ENCODE data around the gene CROCC2. TPM values are rescaled to one million over a fixed set of nuclear protein-coding genes. Genes with fewer than 3 reads are reported as not detected.
A peak's percentile ranks its signal among the peaks of the same experiment; 100 is the strongest.

Gene CROCC2
- polyA plus RNA-seq, 1 donor (not counting 4 experiments of a cell fraction or from before 2014, with no cell fraction given) = not detected

DNA sequence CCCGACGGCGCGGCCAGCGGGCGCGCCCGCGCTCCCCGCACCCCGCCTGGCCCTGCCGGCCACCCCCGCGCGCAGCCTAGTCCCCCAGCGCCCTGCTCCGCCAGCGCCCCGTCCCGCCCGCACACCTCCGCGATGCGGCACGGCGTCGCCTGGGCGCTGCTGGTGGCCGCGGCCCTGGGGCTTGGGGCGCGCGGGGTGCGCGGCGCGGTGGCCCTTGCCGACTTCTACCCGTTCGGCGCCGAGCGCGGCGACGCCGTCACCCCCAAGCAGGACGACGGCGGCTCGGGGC is 92.5 kb downstream of the CROCC2 start:
- Histone ChIP-seq H3K36me3 (ENCODE audit: control insufficient read depth in 2 of 2, extremely low read depth in 1 of 2, insufficient read depth in 2 of 2, low read length in 2 of 2) (no peaks in the 10 kb centered on the region), H3K9me1 (ENCODE audit: control insufficient read depth, extremely low read depth, insufficient read depth, low read length) (no peaks in the 10 kb centered on the region), H3K79me2 (ENCODE audit: control insufficient read depth, insufficient read depth, low read length) (no peaks in the 10 kb centered on the region), H3K4me3 (ENCODE audit: control insufficient read depth in 2 of 3, extremely low read depth in 1 of 3, insufficient read depth in 2 of 3, low read depth in 1 of 3, low read length in 3 of 3) (no peak overlapping the region), H2AFZ (ENCODE audit: control insufficient read depth, low read length) (no peak overlapping the region), H3K4me2 (ENCODE audit: control insufficient read depth, extremely low read depth, insufficient read depth, low read depth, low read length) (peak overlapping the region; percentile 48), H3K27me3 (ENCODE audit: control insufficient read depth, extremely low read depth, insufficient read depth, low read length) (peaks cover 38% of the 10 kb centered on the region), H3K4me1 (ENCODE audit: control insufficient read depth, extremely low read depth, insufficient read depth, low read length) (no peaks in the 10 kb centered on the region), H3K9me3 (ENCODE audit: control insufficient read depth, low read depth, low read length) (peaks cover 6% of the 10 kb centered on the region), H3K27ac (ENCODE audit: control insufficient read depth, insufficient read depth, low read length) (no peak overlapping the region), H3K9ac (ENCODE audit: control insufficient read depth, extremely low read depth, insufficient read depth, low read length) (no peak overlapping the region), H4K20me1 (ENCODE audit: control insufficient read depth, extremely low read depth, insufficient read depth, low read length) (no peaks in the 10 kb centered on the region)
- dilution Hi-C loops (cut with MboI; ENCODE audit: extremely low pct_ligation_motif_present, low sequenced_read_pairs) = no loop called here
- DNase-seq (ENCODE audit: low read depth, low spot score) (no peak), FAIRE-seq (no peak)
- TF ChIP-seq, protein P1, sequence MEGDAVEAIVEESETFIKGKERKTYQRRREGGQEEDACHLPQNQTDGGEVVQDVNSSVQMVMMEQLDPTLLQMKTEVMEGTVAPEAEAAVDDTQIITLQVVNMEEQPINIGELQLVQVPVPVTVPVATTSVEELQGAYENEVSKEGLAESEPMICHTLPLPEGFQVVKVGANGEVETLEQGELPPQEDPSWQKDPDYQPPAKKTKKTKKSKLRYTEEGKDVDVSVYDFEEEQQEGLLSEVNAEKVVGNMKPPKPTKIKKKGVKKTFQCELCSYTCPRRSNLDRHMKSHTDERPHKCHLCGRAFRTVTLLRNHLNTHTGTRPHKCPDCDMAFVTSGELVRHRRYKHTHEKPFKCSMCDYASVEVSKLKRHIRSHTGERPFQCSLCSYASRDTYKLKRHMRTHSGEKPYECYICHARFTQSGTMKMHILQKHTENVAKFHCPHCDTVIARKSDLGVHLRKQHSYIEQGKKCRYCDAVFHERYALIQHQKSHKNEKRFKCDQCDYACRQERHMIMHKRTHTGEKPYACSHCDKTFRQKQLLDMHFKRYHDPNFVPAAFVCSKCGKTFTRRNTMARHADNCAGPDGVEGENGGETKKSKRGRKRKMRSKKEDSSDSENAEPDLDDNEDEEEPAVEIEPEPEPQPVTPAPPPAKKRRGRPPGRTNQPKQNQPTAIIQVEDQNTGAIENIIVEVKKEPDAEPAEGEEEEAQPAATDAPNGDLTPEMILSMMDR (optimal IDR thresholded peaks at IDR 0.05 in 1 of 3, IDR thresholded peaks at IDR 0.05 in 1 of 3, conservative IDR thresholded peaks at IDR 0.05 in 1 of 3; ENCODE audit: extremely low read depth in 1 of 3, insufficient read depth in 2 of 3, low read length in 3 of 3) = no peak
- TF ChIP-seq EZH2 (IDR thresholded peaks at IDR 0.05; ENCODE audit: low read length) = no peak

DNA sequence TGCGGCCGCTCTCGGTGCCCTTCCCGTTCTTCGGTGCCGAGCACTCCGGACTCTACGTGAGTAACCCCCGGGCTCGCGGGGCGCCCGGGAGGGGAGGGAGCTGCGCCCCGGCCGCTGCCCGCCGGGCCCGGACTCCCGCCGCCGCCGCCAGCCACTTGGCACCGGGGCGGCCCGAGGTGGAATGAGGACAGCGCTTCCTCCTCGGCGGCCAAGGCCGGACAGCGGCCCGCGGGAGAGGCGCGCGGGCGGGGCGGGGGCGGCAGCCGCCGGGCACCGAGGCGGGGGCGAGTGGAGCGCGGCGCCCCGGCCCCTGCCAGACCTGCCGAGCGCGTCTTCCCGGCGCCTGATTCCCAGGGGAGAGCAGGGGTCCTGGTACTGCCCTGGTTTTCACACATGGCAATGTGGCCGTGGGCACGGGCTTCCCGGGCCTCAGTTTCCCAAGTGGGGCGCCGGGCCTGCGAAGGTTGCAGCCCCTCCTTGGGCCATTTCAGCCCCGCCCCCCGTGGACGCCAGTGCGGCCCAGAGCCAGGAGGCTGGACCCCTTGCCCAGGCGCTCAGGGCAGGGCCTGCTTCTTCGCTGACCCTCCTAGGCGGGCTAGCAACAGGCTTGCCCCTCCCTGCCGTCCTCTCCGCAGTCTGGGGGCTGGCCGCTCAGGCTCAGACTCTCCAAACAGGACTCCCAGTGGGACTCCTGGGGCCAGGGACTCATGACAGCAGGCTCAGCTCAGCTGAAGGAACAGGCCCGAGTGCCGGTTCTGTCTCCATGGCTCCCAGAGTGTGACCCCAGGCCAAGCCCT is 93.1 kb downstream of the CROCC2 start:
- Histone ChIP-seq H3K9me3 (ENCODE audit: control insufficient read depth, low read depth, low read length) (peaks cover 10% of the 10 kb centered on the region), H3K9ac (ENCODE audit: control insufficient read depth, extremely low read depth, insufficient read depth, low read length) (no peak overlapping the region), H3K27me3 (ENCODE audit: control insufficient read depth, extremely low read depth, insufficient read depth, low read length) (peaks cover 38% of the 10 kb centered on the region), H4K20me1 (ENCODE audit: control insufficient read depth, extremely low read depth, insufficient read depth, low read length) (no peaks in the 10 kb centered on the region), H3K9me1 (ENCODE audit: control insufficient read depth, extremely low read depth, insufficient read depth, low read length) (no peaks in the 10 kb centered on the region), H3K4me3 (ENCODE audit: control insufficient read depth in 2 of 3, extremely low read depth in 1 of 3, insufficient read depth in 2 of 3, low read depth in 1 of 3, low read length in 3 of 3) (no peak overlapping the region), H3K79me2 (ENCODE audit: control insufficient read depth, insufficient read depth, low read length) (no peaks in the 10 kb centered on the region), H3K36me3 (ENCODE audit: control insufficient read depth in 2 of 2, extremely low read depth in 1 of 2, insufficient read depth in 2 of 2, low read length in 2 of 2) (no peaks in the 10 kb centered on the region), H3K27ac (ENCODE audit: control insufficient read depth, insufficient read depth, low read length) (no peak overlapping the region), H3K4me2 (ENCODE audit: control insufficient read depth, extremely low read depth, insufficient read depth, low read depth, low read length) (no peak overlapping the region), H3K4me1 (ENCODE audit: control insufficient read depth, extremely low read depth, insufficient read depth, low read length) (no peaks in the 10 kb centered on the region), H2AFZ (ENCODE audit: control insufficient read depth, low read length) (no peak overlapping the region)
- DNase-seq (ENCODE audit: low read depth, low spot score) (no peak), FAIRE-seq (no peak)
- dilution Hi-C loops (cut with MboI; ENCODE audit: extremely low pct_ligation_motif_present, low sequenced_read_pairs) = no loop called here
- TF ChIP-seq, protein P1 (optimal IDR thresholded peaks at IDR 0.05 in 1 of 3, IDR thresholded peaks at IDR 0.05 in 1 of 3, conservative IDR thresholded peaks at IDR 0.05 in 1 of 3; ENCODE audit: extremely low read depth in 1 of 3, insufficient read depth in 2 of 3, low read length in 3 of 3) = no peak
- peak; percentile 23 for TF ChIP-seq EZH2 (IDR thresholded peaks at IDR 0.05; ENCODE audit: low read length)

Measured in keratinocyte (primary cell).